Measurements from ENCODE around the gene RNF41. TPM values are rescaled to one million over a fixed set of nuclear protein-coding genes. Genes with fewer than 3 reads are reported as not detected.

The RNF41 gene
- total RNA-seq, 1 donor from 2014 or later: 25.1 TPM

GRCh38 chr12:56243731-56244181 is 22.0 kb upstream of the RNF41 start:
- no peak for DNase-seq (ENCODE audit: low read depth)
- TF ChIP-seq, protein P1, sequence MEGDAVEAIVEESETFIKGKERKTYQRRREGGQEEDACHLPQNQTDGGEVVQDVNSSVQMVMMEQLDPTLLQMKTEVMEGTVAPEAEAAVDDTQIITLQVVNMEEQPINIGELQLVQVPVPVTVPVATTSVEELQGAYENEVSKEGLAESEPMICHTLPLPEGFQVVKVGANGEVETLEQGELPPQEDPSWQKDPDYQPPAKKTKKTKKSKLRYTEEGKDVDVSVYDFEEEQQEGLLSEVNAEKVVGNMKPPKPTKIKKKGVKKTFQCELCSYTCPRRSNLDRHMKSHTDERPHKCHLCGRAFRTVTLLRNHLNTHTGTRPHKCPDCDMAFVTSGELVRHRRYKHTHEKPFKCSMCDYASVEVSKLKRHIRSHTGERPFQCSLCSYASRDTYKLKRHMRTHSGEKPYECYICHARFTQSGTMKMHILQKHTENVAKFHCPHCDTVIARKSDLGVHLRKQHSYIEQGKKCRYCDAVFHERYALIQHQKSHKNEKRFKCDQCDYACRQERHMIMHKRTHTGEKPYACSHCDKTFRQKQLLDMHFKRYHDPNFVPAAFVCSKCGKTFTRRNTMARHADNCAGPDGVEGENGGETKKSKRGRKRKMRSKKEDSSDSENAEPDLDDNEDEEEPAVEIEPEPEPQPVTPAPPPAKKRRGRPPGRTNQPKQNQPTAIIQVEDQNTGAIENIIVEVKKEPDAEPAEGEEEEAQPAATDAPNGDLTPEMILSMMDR (conservative IDR thresholded peaks at IDR 0.05; ENCODE audit: low read depth, low read length): no peak
- H3K4me3 ChIP-seq (ENCODE audit: low read depth, low read length): no peak overlapping the region

DNA sequence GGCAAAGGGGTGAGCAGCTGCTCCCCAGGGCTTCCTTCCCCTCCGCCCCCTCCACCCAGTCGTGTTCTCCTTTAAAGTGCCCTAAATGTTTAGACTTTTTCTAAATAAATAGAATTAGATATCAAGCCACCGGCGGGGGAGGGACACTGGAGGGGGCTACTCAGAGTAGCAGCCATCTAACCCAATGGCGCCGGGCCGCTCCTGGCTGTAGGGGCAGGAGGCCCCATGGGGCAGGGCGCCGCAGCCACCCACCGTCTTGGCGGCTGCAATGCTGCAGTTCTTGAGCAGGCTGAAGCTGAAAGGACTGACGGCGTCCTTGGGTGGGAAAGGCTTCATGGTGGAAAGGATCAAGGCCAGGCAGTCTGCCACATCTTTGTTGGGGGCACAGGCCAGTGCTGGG is 21.3 kb upstream of the RNF41 start:
- TF ChIP-seq, protein P1 (conservative IDR thresholded peaks at IDR 0.05; ENCODE audit: low read depth, low read length): no peak
- no peak overlapping the region for H3K4me3 ChIP-seq (ENCODE audit: low read depth, low read length)
- no peak for DNase-seq (ENCODE audit: low read depth)

- TF ChIP-seq, protein P1 (conservative IDR thresholded peaks at IDR 0.05; ENCODE audit: low read depth, low read length): no peak
- DNase-seq (ENCODE audit: low read depth): no peak
- no peak overlapping the region for H3K4me3 ChIP-seq (ENCODE audit: low read depth, low read length)
These were observed 19.9 kb upstream of the RNF41 start for GRCh38 chr12:56241424-56242303.

GRCh38 chr12:56237552-56237951 is 15.8 kb upstream of the RNF41 start:
- no peak for DNase-seq (ENCODE audit: low read depth)
- no peak overlapping the region for H3K4me3 ChIP-seq (ENCODE audit: low read depth, low read length)
- TF ChIP-seq, protein P1 (conservative IDR thresholded peaks at IDR 0.05; ENCODE audit: low read depth, low read length): no peak

GRCh38 chr12:56236985-56237384 is 15.3 kb upstream of the RNF41 start:
- DNase-seq (ENCODE audit: low read depth): no peak
- TF ChIP-seq, protein P1 (conservative IDR thresholded peaks at IDR 0.05; ENCODE audit: low read depth, low read length): no peak
- no peak overlapping the region for H3K4me3 ChIP-seq (ENCODE audit: low read depth, low read length)

DNA sequence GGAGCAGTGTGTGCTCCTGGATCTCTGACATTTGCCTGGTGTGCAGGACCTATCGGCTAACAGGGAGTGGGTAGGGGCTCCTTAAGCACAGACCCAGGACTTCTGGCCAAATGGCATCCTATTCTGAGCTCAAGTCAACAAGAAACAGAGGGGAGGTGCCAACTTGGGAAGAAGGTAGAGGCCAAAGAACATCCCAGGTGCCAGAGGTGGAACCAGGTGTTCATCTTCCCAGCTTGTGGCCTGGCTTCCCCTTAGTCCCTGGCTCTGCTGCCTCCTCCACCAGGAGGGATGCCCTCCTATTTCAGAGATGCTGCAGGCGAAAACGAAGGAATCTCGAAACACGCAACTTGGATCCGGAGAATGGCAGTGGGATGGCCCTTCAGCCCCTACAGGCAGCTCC is 14.4 kb upstream of the RNF41 start:
- H3K4me3 ChIP-seq (ENCODE audit: low read depth, low read length): no peak overlapping the region
- TF ChIP-seq, protein P1 (conservative IDR thresholded peaks at IDR 0.05; ENCODE audit: low read depth, low read length): no peak
- DNase-seq (ENCODE audit: low read depth): no peak
